ENCODE results near the gene CTNND1. TPM values are rescaled to one million over a fixed set of nuclear protein-coding genes. Genes with fewer than 3 reads are reported as not detected.

Gene CTNND1
- total and polyA plus RNA-seq, 2 experiments from 2014 or later: 66.9 to 101 TPM

DNA sequence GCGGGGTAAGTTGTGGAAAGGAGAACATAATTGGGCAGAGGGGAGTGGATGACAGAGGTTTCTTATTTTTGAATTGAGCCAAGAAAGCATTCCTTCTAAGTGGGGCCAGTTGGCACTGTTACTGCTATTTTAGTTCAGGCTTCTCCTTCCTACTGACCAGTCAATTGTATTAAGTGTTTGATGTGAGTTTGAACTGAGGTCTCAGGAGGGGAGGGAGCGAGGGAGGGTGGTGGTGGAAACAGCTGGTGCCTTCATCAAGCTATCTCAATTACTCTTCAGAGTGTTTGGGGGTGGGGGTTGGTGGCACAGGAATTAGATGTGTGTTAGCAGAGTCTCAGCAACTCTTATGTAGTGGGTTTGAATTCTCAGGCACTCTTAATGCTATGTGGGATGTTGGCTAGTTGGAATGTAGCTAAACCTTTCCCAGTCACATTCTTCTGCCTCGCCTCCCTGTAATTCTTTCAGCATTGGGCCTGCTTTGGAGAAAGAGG, 14.5 kb downstream of the CTNND1 start:
- Histone ChIP-seq H4K20me1 (ENCODE audit: insufficient read depth) (peaks cover 38% of the 10 kb centered on the region; the same call in 1 of the 2 replicates), H3K27me3 (replicated peaks; ENCODE audit: insufficient read depth) (no peaks in the 10 kb centered on the region), H3K4me3 (peak overlapping the region; percentile 12; the same call in 1 of the 2 replicates)

DNA sequence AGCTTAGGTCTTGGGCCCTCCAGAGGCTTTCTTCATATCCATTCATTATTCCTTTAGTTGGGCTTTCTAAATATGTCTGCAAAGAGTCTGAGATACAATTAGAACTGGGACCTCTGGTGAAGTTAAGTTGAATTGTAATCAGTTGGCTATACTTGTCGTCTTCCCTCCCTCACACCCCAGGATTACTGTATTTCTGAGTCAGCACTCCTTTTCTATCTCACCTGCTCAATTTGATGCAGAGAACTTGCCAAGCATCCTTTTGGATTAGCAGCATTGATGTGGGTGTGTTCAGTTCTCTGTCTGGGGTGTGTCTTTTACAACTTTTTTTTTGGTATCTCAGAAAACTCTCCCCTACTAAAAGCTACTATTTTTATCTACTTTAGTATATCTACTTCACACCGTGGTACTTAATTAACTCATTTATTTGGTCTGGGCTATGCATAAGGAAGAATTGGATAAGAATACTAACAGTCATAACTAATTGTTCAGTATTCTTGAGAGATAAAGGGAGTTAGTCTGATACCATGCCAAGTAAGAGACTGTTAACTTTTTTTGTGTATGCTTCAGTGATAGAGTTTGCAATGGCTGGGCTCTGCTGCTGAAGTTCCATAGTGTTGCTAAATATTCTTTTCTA, 15.1 kb downstream of the CTNND1 start:
- peaks cover 61% of the 10 kb centered on the region for H3K4me1 ChIP-seq (ENCODE audit: insufficient read depth)
- DNase-seq: no peak
- in situ Hi-C loops (cut with MboI): no loop called here
- no peaks in the 10 kb centered on the region for H3K9me3 ChIP-seq (ENCODE audit: low read depth)
- 0 out of 2 replicates have a peak, but pooled peaks cover 3% of the 10 kb centered on the region for H3K36me3 ChIP-seq (ENCODE audit: low read depth)
- no peaks in the 10 kb centered on the region for H3K27me3 ChIP-seq (replicated peaks; ENCODE audit: insufficient read depth)
- H3K27ac ChIP-seq: peak overlapping the region; percentile 93
- H3K9me2 ChIP-seq (ENCODE audit: insufficient read depth): no peaks in the 10 kb centered on the region
- H3F3A ChIP-seq (ENCODE audit: insufficient read depth): peaks cover 58% of the 10 kb centered on the region
- no peak overlapping the region for H2AFZ ChIP-seq
- peak overlapping the region; percentile 87 for H3K4me2 ChIP-seq (ENCODE audit: unreplicated experiment)
- peaks cover 41% of the 10 kb centered on the region; the same call in 1 of the 2 replicates for H4K20me1 ChIP-seq (ENCODE audit: insufficient read depth)
- 71 to 76% methylated on average over 2 of the region's 2 CpGs for WGBS, 2 experiments (ENCODE audit: low coverage in 1 of 2, low lambda C conversion rate in 2 of 2, missing lambda C conversion rate in 2 of 2)
- H3K79me2 ChIP-seq (ENCODE audit: insufficient read depth): peaks cover 97% of the 10 kb centered on the region
- no peak overlapping the region for H3K4me3 ChIP-seq
- TF ChIP-seq EZH2 (IDR thresholded peaks at IDR 0.05; ENCODE audit: insufficient read depth, poor library complexity, severe bottlenecking) (no peak), EZH2phosphoT487 (IDR thresholded peaks at IDR 0.05; ENCODE audit: insufficient read depth, low read depth) (no peak)
- H3K9ac ChIP-seq: 0 out of 2 replicates have a peak overlapping the region, but pooled peaks have one; percentile 79

More for the DNA sequence above, 14.5 kb downstream of the CTNND1 start:
- 0 out of 2 replicates have a peak, but pooled peaks cover under 1% of the 10 kb centered on the region for H3K36me3 ChIP-seq (ENCODE audit: low read depth)
- H3K9me3 ChIP-seq (ENCODE audit: low read depth): no peaks in the 10 kb centered on the region
- H3K27ac ChIP-seq: peak overlapping the region; percentile 93
- no peak overlapping the region for H3K9ac ChIP-seq
- peaks cover 61% of the 10 kb centered on the region for H3K4me1 ChIP-seq (ENCODE audit: insufficient read depth)
- no peak overlapping the region for H2AFZ ChIP-seq
- H3K79me2 ChIP-seq (ENCODE audit: insufficient read depth): peaks cover 97% of the 10 kb centered on the region
- TF ChIP-seq EZH2 (IDR thresholded peaks at IDR 0.05; ENCODE audit: insufficient read depth, poor library complexity, severe bottlenecking) (no peak), EZH2phosphoT487 (IDR thresholded peaks at IDR 0.05; ENCODE audit: insufficient read depth, low read depth) (no peak)
- 77 to 81% methylated on average over 3 of the region's 3 CpGs for WGBS, 2 experiments (ENCODE audit: low coverage in 1 of 2, low lambda C conversion rate in 2 of 2, missing lambda C conversion rate in 2 of 2)
- H3F3A ChIP-seq (ENCODE audit: insufficient read depth): peaks cover 53% of the 10 kb centered on the region
- no peaks in the 10 kb centered on the region for H3K9me2 ChIP-seq (ENCODE audit: insufficient read depth)
- peak overlapping the region; percentile 37 for H3K4me2 ChIP-seq (ENCODE audit: unreplicated experiment)
- in situ Hi-C loops (cut with MboI): no loop called here
- peak; percentile 60 for DNase-seq

DNA sequence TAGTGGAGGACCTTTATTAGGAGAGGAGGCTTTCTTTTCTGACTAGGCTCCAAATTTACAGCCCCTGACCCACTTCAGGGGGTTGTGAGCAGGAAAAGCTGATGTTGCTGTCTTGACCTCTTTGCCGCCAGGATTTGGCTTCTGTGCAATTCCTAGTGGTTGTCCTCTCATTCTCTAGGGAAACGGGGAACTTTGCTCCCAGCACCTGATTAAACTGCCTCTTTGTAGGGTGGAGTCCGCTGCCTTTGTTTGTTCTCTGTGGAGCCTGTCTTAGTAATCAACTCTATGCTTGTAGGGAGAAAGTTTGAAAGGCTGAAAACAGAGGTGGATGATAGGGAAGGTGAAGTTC, 16.3 kb downstream of the CTNND1 start:
- Histone ChIP-seq H3K27ac (peak overlapping the region; percentile 93), H4K20me1 (ENCODE audit: insufficient read depth) (peaks cover 39% of the 10 kb centered on the region; the same call in 1 of the 2 replicates), H3K4me3 (peak overlapping the region; percentile 58), H3K9me3 (ENCODE audit: low read depth) (no peaks in the 10 kb centered on the region), H3K79me2 (ENCODE audit: insufficient read depth) (peaks cover 97% of the 10 kb centered on the region), H3K4me2 (ENCODE audit: unreplicated experiment) (peak overlapping the region; percentile 87), H3K9me2 (ENCODE audit: insufficient read depth) (no peaks in the 10 kb centered on the region), H3F3A (ENCODE audit: insufficient read depth) (peaks cover 60% of the 10 kb centered on the region), H2AFZ (no peak overlapping the region), H3K27me3 (replicated peaks; ENCODE audit: insufficient read depth) (no peaks in the 10 kb centered on the region), H3K9ac (peak overlapping the region; percentile 79), H3K4me1 (ENCODE audit: insufficient read depth) (peaks cover 55% of the 10 kb centered on the region), H3K36me3 (ENCODE audit: low read depth) (0 out of 2 replicates have a peak, but pooled peaks cover 3% of the 10 kb centered on the region)
- DNase-seq: no peak
- in situ Hi-C loops (cut with MboI): no loop called here
- TF ChIP-seq EZH2 (IDR thresholded peaks at IDR 0.05; ENCODE audit: insufficient read depth, poor library complexity, severe bottlenecking): no peak
- 47 to 51% methylated on average over 3 of the region's 3 CpGs for WGBS, 2 experiments (ENCODE audit: low coverage in 1 of 2, low lambda C conversion rate in 2 of 2, missing lambda C conversion rate in 2 of 2)

DNA sequence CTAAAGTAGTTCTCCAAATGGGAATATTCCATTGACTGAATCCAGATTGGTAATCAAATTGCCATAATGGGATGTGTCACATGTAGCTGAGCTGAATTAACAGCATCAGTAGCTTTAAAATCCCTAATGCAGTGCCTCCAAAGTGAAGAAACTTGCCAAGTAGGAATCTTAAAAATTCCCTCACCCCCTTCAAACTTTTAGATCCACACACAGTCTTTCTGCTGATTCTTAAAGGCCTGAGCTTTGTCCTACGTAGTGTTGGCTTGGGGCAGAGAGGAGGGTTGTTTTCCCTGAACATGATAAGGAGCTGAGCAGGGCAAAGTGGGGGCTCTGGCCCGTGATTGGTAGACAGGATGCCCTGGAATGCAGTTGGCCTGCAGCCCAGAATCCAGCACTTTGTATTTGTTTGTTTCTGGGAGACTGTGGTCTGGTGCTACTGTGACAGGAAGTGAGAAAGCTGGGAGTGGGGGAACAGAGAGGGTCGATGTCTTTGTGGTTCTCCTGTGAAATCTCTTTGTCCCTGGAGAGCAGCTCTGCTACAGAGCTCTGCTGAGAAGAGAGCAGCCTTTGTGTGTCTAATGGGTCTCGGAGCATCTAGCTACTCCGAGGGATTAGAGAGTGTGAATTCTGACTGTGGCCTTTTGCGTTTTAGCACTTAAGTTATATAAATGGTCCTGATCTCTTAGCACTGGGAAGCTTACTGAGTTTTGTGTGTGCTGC, 16.9 kb downstream of the CTNND1 start:
- Histone ChIP-seq H3K9me2 (ENCODE audit: insufficient read depth) (no peaks in the 10 kb centered on the region), H3F3A (ENCODE audit: insufficient read depth) (peaks cover 60% of the 10 kb centered on the region), H4K20me1 (ENCODE audit: insufficient read depth) (peaks cover 35% of the 10 kb centered on the region; the same call in 1 of the 2 replicates), H3K27ac (peak overlapping the region; percentile 93), H3K4me3 (peak overlapping the region; percentile 58), H3K4me1 (ENCODE audit: insufficient read depth) (peaks cover 55% of the 10 kb centered on the region), H3K9me3 (ENCODE audit: low read depth) (no peaks in the 10 kb centered on the region), H3K4me2 (ENCODE audit: unreplicated experiment) (peak overlapping the region; percentile 87), H3K27me3 (replicated peaks; ENCODE audit: insufficient read depth) (no peaks in the 10 kb centered on the region), H3K36me3 (ENCODE audit: low read depth) (0 out of 2 replicates have a peak, but pooled peaks cover 3% of the 10 kb centered on the region), H3K9ac (peak overlapping the region; percentile 79), H3K79me2 (ENCODE audit: insufficient read depth) (peaks cover 97% of the 10 kb centered on the region), H2AFZ (no peak overlapping the region)
- TF ChIP-seq EZH2 (IDR thresholded peaks at IDR 0.05; ENCODE audit: insufficient read depth, poor library complexity, severe bottlenecking) (no peak), EZH2phosphoT487 (IDR thresholded peaks at IDR 0.05; ENCODE audit: insufficient read depth, low read depth) (no peak)
- 0 to 4% methylated on average over 6 of the region's 6 CpGs for WGBS, 2 experiments (ENCODE audit: low coverage in 1 of 2, low lambda C conversion rate in 2 of 2, missing lambda C conversion rate in 2 of 2)
- peak; percentile 92 for DNase-seq
- in situ Hi-C loops (cut with MboI): no loop called here

All from GM23248 (cell line).